NCI-H146 treated with DMSO at 0.1 percent for 48 hours (cell line): ENCODE results near the gene PRSS8.
"Not testable (repeated sequence)": the region's sequence is repeated elsewhere in the genome, so short reads cannot be mapped to it uniquely, and the experiment has no call there.

ENCODE experiments used
- DNase-seq: peaks from one replicate; lab custom pipeline; 2025; ENCODE audit not compliant: unreplicated experiment; lab: John Stamatoyannopoulos, UW

Gene PRSS8

DNA sequence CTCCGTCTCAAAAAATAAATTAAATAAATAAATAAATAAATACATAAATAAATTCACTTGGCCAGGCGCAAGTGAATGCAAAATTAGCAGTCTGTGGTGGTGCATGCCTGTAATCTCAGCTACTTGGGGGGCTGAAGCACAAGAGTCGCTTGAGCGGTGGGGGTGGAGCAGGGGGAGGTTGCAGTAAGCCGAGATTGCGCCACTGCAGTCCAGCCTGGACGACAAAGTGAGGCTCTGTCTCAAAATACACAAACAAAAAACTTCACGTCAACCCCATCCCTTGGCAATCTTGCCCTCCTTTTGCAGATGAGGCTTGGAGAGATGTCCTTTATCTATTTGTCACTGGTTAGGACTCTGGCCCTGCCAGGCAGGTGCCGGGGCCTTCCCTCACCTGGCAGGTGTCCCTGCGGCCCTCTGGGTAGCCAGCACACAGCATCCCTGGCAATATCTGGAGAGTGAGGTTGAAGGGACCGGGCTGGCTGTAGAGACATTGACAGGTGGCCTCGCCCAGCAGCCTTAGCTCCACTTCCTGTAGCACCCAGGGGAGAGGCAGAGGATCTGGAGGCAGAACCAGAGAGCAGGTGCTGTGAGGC, 10.0 kb upstream of the PRSS8 start:
- DNase-seq = peak; percentile 32

DNA sequence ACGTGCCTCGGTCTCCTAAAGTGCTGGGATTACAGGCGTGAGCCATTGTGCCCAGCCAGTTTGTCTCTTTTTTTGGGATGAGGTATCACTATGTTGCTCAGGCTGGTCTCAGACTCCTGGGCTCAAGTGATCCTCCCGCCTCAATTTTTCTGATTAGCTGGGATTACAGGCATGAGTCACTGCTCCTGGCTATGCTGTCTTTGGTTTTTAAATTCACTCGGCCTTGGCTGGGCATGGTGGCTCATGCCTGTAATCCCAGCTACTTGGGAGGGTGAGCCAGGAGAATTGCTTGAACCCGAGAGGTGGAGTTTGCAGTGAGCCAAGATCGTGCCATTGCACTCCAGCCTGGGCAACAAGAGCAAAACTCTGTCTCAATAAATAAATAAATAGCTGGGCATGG, 8.9 kb upstream of the PRSS8 start:
- not testable (repeated sequence) for DNase-seq

DNA sequence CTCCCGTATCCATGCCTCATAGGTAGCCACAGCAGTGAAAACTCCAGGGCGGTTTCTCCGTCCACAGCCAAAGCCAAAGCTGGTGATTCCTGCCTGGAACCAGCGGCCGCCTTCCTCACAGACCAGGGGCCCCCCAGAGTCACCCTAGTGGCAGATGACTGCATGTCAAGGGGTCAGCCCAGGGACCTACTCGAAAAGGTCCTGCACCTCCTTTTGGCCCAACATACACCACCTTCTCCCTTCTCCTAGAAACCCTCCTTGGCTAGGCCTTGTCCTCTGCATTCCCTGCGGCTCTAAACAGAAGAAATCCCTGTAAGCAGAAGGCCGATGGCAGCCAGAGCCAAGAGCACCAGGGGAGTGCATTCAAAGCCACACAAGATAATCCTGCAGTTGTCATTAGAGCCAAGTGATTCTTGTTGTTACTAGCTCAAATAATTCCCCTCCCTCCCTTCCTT, 8.2 kb upstream of the PRSS8 start:
- no peak for DNase-seq

DNA sequence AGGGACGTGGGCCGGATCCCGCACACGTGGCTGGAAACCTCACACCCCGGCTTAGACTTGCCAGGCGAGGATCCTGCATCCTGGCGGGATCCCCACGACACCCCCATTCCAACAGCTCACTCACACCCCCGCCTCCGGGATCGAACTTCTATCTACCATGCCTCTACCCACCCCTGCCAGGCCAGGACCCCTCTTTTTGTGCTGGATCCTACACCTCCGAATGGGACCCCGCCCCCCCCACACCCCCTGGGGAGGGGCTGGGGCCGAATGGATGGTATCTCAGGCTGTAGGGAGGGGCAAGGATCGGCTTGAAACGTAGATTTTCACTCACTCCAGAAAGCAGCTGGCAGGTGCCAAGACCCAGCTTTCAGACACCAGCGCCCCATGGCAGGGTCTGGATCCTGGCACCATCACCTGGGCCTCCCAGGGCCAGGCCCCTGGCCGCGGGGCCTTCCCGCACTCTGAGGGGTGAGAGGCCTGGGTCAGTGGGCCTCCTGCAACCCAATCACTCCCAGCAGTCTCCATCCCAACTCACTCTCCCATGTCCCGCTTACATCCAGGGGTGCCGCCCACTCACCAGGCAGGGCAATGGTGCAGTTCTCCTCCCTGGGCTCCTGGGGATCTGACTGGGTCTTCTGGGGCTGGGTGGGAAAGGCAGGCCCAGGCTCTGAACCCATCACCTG, 7.6 kb upstream of the PRSS8 start:
- DNase-seq = no peak

DNA sequence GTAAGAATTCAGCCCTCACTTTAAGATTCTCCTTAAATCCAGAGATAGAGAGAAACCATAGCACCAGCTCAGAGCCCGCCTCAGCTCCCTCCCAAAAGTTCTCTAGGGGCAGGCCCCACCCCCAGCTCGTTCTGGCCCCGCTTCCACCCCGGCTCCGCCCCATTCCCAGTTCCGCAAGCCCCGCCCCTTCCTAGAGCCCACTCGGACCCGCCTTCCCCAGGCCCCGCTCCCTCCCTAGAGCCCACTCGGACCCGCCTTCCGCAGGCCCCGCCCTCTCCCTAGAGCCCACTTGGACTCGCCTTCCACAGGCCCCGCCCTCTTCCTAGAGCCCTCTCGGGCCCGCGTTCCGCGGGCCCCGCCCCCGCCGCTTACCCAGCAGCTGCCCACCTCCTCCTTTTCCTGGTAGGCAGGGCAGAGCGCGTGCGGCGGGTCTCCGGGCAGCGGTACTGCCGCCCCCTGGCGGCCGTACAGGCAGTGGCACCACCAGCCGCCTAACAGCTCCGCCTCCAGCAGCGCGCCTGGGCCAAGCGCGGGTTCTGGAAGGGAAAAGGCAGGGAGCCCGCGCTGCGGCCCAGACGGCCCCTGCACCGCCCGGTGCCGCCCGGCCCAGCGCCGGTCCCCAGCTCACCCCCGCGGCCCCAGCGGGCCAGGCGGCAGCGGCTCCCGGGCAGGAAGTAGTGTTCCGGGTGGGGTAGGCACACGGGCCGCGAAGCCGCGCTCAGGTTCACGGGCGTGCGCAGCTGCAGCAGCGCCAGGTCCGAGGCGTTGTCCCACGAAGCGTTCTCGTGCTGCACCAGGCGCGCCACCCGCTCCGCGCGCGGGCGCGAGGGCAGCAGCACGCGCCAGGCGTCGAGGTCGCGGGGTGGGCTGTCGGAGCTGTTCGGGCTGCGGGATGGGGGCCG, 6.8 kb upstream of the PRSS8 start:
- peak; percentile 99 for DNase-seq

DNA sequence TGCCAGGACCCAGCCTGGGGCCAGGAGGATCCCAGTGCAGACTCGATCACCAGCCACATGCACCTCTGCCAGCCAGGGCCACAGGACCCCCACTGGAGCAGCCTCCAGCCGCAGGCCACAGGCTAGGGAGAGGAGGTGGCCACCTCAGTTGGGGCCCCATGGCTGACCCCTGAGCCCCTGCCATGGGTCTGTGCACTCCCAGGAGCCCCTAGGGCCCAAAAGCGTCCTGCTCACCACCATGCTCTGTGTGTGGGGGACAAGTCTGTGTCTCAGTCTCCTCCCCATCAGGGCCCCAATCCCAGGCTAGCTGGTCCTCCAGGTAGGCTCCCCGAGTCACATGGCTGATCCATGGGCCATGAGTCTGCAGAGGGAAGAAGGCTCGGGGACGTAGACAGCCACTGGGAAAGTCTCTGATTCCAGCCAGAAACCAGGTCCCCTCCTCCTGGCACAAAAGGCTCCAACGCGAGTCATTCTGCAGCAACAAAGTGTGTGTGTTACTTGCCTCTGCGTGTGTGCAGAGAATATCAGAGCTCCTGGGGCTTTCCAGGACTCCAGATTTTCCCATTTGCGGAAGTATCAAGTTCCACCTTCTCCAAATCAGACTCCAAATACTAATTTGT, 6.1 kb upstream of the PRSS8 start:
- no peak for DNase-seq

DNA sequence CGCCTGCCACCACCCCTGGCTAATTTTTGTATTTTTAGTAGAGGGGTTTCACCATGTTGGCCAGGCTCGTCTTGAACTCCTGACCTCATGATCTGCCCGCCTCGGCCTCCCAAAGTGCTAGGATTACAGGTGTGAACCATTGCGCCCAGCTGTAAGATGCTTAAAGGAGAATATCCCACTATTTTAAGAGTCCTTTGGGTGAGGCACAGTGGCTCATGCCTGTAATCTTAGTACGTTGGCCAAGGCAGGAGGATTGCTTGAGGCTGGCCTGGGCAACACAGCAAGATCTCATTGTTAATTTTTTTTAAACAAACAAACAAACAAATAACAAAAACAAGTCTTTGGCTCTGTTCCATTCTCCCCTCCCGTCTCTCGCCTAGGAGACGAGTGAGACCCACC, 5.5 kb upstream of the PRSS8 start:
- not testable (repeated sequence) for DNase-seq

DNA sequence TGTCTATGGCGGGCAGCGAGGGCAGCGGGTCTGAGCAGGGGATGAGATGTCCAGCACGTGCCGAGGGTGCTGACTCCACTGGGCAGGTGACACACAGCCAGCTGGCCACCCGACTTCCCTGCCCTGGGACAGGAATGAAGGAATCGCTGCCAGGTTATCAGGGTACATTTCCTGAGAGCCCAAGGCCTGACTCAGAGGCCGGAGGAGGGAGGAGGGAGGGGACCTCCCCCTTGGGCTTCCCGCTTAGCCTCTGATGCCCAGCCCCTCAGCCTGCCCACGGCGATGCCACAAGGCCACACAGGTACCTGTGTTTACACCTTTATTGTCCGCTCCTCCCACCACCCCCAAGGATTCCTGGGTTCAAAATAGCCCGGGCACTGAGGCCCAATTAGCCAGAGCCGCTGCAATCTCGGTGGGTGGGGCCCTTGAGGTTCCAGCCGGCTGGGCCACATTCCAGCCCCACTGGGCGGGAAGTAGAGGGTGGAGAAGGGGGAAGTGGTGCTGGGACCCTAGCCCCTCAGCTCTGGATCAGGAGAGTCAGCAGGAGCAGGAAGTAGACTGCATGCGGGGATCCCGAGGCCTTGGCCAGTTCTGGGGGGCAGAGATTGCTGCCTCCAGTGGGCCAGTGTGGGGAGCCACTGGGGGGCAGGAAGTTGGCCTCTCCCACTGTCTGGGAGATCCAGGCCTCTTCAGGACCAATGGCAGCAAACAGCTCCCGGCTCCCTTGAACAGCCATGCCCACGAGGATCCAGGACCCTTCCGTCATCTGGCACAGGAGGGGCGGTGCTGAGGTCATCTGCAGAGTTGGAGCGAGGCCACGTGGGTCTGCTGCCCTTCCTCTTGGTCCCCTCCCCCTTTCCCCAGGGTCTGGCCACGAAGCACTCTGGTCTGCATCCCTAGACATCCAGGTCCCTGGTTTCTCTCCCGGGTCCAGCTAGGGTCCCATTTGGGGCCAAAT, 3.4 kb upstream of the PRSS8 start:
- no peak for DNase-seq

DNA sequence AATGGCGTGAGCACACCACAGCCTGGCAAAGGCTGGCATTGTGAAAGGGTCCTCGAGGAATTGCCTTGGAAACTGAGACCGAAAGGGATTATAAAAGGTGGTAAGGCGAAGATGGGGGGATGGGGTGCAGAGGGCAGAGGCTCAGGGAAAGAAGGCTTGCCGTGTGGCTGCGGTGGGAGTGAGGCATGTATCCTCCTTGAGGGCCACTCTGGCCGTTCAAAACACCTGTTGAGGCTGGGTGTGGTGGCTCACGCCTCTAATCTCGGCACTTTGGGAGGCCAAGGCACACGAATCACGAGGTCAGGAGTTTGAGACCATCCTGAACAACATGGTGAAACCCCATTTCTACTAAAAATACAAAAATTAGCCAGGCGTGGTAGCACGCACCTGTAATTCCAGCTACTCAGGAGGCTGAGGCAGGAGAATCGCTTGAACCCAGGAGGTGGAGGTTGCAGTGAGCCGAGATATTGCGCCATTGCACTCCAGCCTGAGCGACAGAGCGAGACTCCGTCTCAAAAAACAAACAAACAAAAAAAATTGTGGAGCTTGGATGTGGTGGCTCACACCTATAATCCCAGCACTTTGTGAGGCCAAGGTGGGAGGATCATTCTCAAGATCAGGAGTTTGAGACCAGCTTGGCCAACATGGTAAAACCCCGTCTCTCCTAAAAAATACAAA, 1.4 kb upstream of the PRSS8 start:
- not testable (repeated sequence) for DNase-seq

DNA sequence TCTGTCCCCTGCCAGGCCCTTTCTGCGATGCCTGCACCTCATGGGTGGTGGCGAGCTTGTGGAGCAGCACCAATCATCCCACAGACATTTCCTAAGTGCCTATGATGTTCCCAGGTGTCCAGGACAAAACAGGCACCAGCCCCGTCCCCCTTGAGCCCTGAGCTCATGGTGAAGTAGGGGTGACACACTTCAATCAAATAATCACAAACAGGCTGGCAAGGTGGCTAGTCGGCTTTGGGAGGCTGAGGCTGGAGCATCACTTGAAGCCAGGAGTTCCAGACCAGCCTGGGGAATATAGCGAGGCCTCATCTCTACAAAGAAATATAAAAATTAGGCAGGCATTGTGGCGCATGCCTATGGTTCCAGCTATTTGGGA, 748 bp upstream of the PRSS8 start:
- DNase-seq = no peak

DNA sequence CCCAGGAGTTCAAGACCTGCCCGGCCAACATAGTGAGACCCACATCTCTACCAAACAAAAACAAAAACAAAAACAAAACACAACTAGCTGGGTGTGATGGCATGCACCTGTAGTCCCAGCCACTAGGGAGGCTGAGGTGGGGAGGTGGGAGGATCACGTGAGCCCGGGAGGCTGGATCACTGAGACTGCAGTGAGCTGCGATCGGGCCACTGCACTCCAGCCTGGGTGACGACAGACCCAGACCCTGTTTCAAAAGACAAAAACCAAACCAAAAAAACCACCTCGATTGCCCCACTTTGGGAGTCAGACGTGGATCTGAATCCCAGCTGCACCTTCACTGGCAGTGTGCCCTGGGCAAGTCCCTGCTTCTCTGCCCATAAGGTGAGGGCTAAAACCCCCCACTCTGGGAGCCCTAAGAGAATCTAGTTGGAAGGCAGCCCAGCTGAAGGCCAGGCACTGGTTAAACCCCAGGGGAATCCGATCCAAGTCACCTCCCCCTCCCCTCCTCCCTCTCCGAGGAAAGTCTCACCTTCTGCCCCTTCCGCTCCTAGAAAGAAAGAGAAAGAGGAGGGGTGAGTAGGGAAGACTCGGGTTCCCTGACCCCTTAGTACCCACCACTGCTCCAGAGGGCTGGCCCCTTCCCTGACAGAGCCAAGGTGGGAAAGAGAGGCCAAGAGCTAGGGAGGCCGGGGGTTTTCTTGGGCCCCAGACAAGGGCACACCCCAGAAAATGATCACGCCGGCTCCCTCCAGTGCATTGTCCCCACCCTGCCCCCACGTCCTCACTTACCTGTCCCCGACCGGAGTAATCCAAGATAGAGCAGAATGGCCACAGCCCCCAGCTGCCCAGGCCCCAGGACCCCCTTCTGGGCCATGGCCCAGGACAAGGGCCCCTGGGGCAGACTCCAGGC, 647 bp downstream of the PRSS8 start:
- DNase-seq = no peak

DNA sequence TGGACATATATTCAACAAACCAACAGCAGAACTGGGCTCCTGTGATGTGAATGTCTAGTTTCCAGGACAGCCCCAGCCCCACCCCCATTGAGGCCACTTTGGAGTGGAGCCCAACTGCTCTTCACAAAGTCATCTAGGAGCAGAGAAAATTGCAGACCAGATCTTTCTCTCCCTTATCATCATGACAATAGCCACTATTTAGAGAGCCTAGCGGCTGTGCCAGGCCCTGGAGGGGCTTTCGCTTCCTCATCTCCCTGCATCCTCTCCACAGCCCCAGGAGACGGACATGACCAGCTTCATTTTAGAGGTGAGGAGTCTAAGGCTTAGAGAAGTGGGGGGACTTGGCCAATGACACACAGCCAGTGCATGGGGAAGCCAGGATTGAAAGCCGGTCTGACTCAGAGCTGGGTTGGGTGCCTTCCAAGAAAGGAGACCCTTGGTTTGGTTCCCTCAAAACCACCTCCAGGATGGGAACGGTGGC, 1.4 kb downstream of the PRSS8 start:
- no peak for DNase-seq

DNA sequence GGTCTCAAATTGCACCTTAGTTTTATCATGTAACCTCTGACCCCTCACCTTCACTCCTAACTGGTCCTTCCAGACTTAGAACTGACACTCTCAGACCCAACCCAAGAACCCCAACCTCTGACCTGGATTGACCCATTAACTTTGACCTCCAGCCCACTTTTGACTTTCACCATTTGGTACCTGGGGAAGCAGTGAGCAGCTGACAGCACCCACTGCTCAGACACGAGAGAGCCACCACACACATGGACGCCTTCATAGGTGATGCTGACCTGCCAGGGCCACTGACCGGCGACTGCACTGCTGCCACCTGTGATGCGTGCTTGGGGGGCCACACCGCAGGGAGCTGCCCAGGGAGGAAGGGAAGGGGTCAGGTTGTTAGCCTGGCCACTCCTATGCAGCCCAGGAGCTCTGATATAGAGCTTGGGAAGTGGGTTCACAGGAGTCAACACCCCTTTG, 2.5 kb downstream of the PRSS8 start:
- no peak for DNase-seq

DNA sequence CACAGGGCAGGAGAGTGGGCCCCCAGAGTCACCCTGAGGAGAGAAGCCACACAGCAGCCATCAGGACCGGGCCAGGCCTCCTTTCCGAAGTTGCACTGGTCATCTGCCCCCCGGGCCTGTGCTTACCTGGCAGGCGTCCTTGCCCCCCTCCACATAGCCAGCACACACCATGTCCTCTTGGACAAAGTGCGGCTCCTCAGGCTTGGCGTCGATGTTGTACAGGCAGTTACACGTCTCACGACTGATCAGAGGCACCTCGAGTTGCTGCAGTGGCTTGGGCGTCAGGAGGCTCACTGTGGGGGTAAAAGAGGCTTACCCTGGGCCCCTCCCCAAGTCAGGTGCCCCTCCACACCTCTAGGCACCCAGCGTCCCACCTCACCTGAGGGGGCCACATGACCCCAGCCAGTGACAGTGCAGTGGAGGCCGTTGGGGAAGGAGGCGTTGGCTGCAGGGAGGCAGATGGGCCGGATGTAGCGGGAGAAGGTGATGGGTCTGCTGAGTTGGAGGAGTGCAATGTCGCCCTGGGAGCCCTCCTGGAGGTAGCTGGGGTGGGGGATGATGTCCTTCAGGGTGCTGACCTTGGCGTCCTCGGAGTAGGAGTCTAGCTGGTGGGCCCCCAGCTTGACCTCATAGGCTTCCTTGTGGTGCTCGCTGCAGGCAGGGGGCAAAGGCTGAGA, 3.1 kb downstream of the PRSS8 start:
- no peak for DNase-seq

DNA sequence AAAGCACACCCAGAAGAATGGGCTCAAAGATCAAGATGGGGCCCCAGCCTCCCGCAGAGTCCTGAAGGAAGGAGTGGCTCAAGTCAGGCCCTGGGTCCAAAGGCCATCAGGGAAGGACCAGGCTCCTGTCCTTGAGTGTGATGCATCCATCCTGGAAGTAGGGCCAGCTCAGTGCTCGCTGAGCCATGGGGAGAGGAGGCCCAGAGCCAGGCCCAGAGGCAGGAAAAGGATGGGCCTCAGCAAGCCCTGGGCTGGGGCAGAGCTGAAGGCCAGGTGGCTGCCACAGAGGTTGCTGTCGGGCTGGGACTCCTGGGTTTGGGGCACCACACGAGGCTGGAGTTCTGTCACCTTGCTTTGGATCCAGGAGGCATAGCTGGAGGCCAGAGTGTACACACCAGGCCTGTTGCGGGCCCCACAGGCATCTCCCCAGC, 3.7 kb downstream of the PRSS8 start:
- no peak for DNase-seq

DNA sequence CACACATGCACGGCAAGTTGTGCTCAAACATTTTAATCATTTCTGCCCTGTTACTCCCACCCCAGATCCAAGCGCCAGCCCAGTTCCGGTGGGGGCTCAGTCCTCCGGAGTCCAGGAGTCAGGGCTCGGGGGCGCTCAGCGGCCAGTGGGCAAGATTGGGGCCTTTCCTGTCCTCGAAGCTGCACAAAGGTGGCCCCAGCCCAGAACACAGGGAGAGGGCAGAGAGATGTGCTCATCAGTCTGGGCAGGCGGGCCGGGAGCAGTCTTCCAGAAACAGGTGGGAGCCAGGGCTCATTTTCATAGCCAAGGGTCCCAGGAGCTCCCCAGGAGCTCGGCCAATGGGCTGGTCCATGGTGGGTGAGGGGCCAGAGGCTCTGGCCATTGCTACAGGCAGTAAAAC, 4.1 kb downstream of the PRSS8 start:
- no peak for DNase-seq

DNA sequence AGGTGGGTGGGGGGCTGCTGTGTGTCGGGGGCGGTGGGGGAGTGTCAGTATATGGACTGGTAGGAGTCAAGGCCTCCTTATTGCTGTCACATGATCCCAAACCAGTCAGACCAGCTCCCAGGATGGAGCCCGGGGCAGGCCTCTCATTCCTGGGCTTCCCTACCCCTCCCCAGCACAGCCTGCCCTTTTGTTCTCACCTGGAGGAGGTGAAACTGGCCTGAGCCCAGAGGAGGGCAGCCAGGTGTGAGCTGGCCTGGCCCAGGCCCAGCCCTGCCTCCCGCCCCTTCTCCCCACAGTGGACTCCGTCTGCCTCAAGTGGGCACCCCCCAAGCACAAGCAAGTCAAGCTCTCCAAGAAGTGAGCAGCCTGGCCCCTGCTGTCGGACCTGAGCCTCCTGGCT, 4.6 kb downstream of the PRSS8 start:
- DNase-seq = no peak

DNA sequence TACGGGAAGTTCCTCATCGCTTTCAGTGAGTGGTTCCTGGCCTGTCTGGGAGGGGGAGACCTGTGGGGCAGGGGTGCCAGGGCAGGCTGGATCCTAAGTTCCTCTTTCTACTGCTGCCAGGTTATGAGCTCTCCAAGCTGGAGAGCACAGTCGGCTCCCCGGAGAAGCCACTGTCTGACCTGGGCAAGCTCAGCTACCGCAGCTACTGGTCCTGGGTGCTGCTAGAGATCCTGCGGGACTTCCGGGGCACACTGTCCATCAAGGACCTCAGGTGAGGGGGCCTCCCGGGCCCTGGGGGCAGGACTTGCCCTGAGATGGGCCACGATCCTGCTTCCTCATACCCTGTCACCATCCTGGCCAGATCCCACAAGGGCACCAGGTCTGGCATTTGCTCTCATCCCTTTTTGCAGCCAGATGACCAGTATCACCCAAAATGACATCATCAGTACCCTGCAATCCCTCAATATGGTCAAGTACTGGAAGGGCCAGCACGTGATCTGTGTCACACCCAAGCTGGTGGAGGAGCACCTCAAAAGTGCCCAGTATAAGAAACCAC, 5.1 kb downstream of the PRSS8 start:
- no peak for DNase-seq
